SK-N-SH (cell line): ENCODE measurements around the gene GDPD5. TPM values are rescaled to one million over a fixed set of nuclear protein-coding genes. Genes with fewer than 3 reads are reported as not detected.
A peak's percentile ranks its signal among the peaks of the same experiment; 100 is the strongest.

Experiments used
- CTCF ChIA-PET: fragments of 300-600, 350-600 bp; formaldehyde crosslinking; extraction: SDS; loops from one replicate; lab custom pipeline; 2021; lab: Yijun Ruan, JAX
- POLR2A ChIA-PET: fragments of 350-600 bp; sonication (Branson Sonifier 250); formaldehyde crosslinking; extraction: SDS; loops from one replicate; lab custom pipeline; 2020; ENCODE audit warnings: antibody characterized with exemption, inconsistent platforms; lab: Yijun Ruan, JAX
- DNase-seq: peaks from one replicate; pipeline ENCODE4 v3.0.0; 2012
- H2AFZ ChIP-seq: fragments of 200-600 bp; sonication (generic); 2 replicates; pipeline ENCODE4 v1.8.1; 2016; ENCODE audit warnings: antibody characterized with exemption, mild to moderate bottlenecking, low read depth
- H3F3A ChIP-seq: fragments of 200-600 bp; sonication (generic); replicated peaks from 2 replicates; pipeline ENCODE3; 2016; ENCODE audit warnings: antibody characterized with exemption, mild to moderate bottlenecking; ENCODE audit not compliant: insufficient read depth
- H3K27ac ChIP-seq, 2 experiments: fragments of 200-500 bp in 1 of 2; fragments of 200-600 bp in 1 of 2; sonication (Bioruptor generic) in 1 of 2; sonication (generic), shearing (Covaris generic) in 1 of 2; 2 replicates each; pipeline versions ENCODE4 v1.5.1 to v1.6.1; 2014 to 2016; ENCODE audit warnings: low read depth in 2 of 2, inconsistent platforms in 1 of 2, low read length in 1 of 2, mild to moderate bottlenecking in 1 of 2, mixed read lengths in 1 of 2
- H3K27me3 ChIP-seq: fragments of 200-600 bp; sonication (generic), shearing (Covaris generic); 2 replicates; pipeline ENCODE4 v1.6.1; 2016; ENCODE audit warnings: mixed run types; ENCODE audit not compliant: insufficient read depth
- H3K36me3 ChIP-seq, 2 experiments: fragments of 200-500 bp in 1 of 2; fragments of 200-600 bp in 1 of 2; sonication (Bioruptor generic) in 1 of 2; sonication (generic) in 1 of 2; replicated peaks in 1 of 2; 2 replicates each; pipeline versions ENCODE3 to v1.5.1; 2014 to 2016; ENCODE audit warnings: low read length in 1 of 2, mild to moderate bottlenecking in 1 of 2; ENCODE audit not compliant: insufficient read depth in 2 of 2, control insufficient read depth in 1 of 2
- H3K4me1 ChIP-seq, 2 experiments: fragments of 200-500 bp in 1 of 2; fragments of 200-600 bp in 1 of 2; sonication (Bioruptor generic) in 1 of 2; sonication (generic), shearing (Covaris generic) in 1 of 2; 2 replicates each; pipeline versions ENCODE4 v1.5.1 to v1.6.1; 2014 to 2016; ENCODE audit warnings: low read depth in 1 of 2, low read length in 1 of 2, mixed run types in 1 of 2; ENCODE audit not compliant: insufficient read depth in 2 of 2, control insufficient read depth in 1 of 2
- H3K4me2 ChIP-seq: fragments of 200-600 bp; sonication (generic), shearing (Covaris generic); 2 replicates; pipeline ENCODE4 v1.6.1; 2017; ENCODE audit warnings: mixed run types
- H3K4me3 ChIP-seq, 2 experiments: fragments of 200-500 bp in 1 of 2; fragments of 200-600 bp in 1 of 2; sonication (Bioruptor generic) in 1 of 2; sonication (generic), shearing (Covaris generic) in 1 of 2; 2 replicates each; pipeline versions ENCODE4 v1.5.1 to v1.8.1; 2014 to 2016; ENCODE audit warnings: low read depth in 2 of 2, inconsistent platforms in 1 of 2, low read length in 1 of 2, mild to moderate bottlenecking in 1 of 2, mixed read lengths in 1 of 2, moderate library complexity in 1 of 2
- H3K79me2 ChIP-seq: fragments of 200-600 bp; sonication (generic); 2 replicates; pipeline ENCODE4 v1.8.1; 2017; ENCODE audit warnings: mild to moderate bottlenecking; ENCODE audit not compliant: insufficient read depth
- H3K9ac ChIP-seq: fragments of 200-600 bp; sonication (generic); 2 replicates; pipeline ENCODE4 v1.6.1; 2017; ENCODE audit warnings: mixed run types
- H3K9me2 ChIP-seq: fragments of 200-600 bp; sonication (generic); 2 replicates; pipeline ENCODE4 v1.6.1; 2017; ENCODE audit warnings: mixed run types
- H3K9me3 ChIP-seq: fragments of 200-600 bp; sonication (generic); 2 replicates; pipeline ENCODE4 v1.6.1; 2017; ENCODE audit warnings: mixed run types, mild to moderate bottlenecking, moderate library complexity
- H4K20me1 ChIP-seq: fragments of 200-600 bp; sonication (generic); 2 replicates; pipeline ENCODE4 v1.6.1; 2017; ENCODE audit warnings: mild to moderate bottlenecking, mixed run types; ENCODE audit not compliant: insufficient read depth
- CHD2 ChIP-seq: fragments of 150-350 bp; IDR thresholded peaks from 2 replicates; pipeline ENCODE4 v1.6.1; 2018; ENCODE audit warnings: low read length; ENCODE audit not compliant: partially characterized antibody
- ELF1 ChIP-seq: IDR thresholded peaks from 2 replicates; pipeline ENCODE4 v1.4.0; 2012
- EP300 ChIP-seq, 2 experiments: IDR thresholded peaks; 2 replicates each; pipeline versions ENCODE4 v1.4.0 to v1.6.1; 2012; ENCODE audit warnings: borderline replicate concordance in 1 of 2, low read depth in 1 of 2, low read length in 1 of 2
- FOXJ3 ChIP-seq: sonication (generic); formaldehyde crosslinking; IDR thresholded peaks from 2 replicates; pipeline ENCODE4 v1.5.1; 2020; ENCODE audit warnings: mild to moderate bottlenecking, missing genetic modification reagents
- GABPA ChIP-seq: IDR thresholded peaks from 2 replicates; pipeline ENCODE4 v1.4.0; 2012; ENCODE audit warnings: low read depth, mild to moderate bottlenecking
- GATA2 ChIP-seq: sonication (generic); formaldehyde crosslinking; IDR thresholded peaks from 2 replicates; pipeline ENCODE4 v1.5.0; 2020; ENCODE audit warnings: mild to moderate bottlenecking, missing genetic modification reagents
- IRF3 ChIP-seq: fragments of 150-350 bp; IDR thresholded peaks from 2 replicates; pipeline ENCODE4 v1.6.1; 2016; ENCODE audit warnings: mild to moderate bottlenecking, low read depth, low read length
- JUND ChIP-seq: IDR thresholded peaks from 2 replicates; pipeline ENCODE4 v1.4.0; 2012
- NFIC ChIP-seq: IDR thresholded peaks from 2 replicates; pipeline ENCODE4 v1.4.0; 2012; ENCODE audit warnings: borderline replicate concordance
- NRF1 ChIP-seq: IDR thresholded peaks from 2 replicates; pipeline ENCODE4 v1.6.1; 2012; ENCODE audit warnings: low read depth, mild to moderate bottlenecking, low read length
- PBX3 ChIP-seq: IDR thresholded peaks from 2 replicates; pipeline ENCODE4; 2012
- POLR2AphosphoS5 ChIP-seq: IDR thresholded peaks from 2 replicates; pipeline ENCODE4 v1.6.1; 2012; ENCODE audit warnings: low read depth, low read length
- RAD21 ChIP-seq: IDR thresholded peaks from 2 replicates; pipeline ENCODE4 v1.6.1; 2012; ENCODE audit warnings: mild to moderate bottlenecking, low read length
- RFX5 ChIP-seq: IDR thresholded peaks from 2 replicates; pipeline ENCODE4 v1.6.1; 2012; ENCODE audit warnings: mild to moderate bottlenecking, improper control_type of control experiment, low read length
- SIN3A ChIP-seq: IDR thresholded peaks from 2 replicates; pipeline ENCODE4 v1.6.1; 2012; ENCODE audit warnings: low read depth, mild to moderate bottlenecking, low read length, moderate library complexity, borderline replicate concordance
- SMC3 ChIP-seq: IDR thresholded peaks from 2 replicates; pipeline ENCODE4 v1.6.1; 2012; ENCODE audit warnings: low read depth, low read length, improper control_type of control experiment
- TAF1 ChIP-seq: IDR thresholded peaks from 2 replicates; pipeline ENCODE4 v1.6.1; 2012; ENCODE audit warnings: low read depth, mild to moderate bottlenecking, low read length, moderate library complexity, borderline replicate concordance
- TCF12 ChIP-seq: IDR thresholded peaks from 2 replicates; pipeline ENCODE4 v1.4.0; 2012
- YY1 ChIP-seq: IDR thresholded peaks from 2 replicates; pipeline ENCODE4 v1.4.0; 2012; ENCODE audit warnings: low read depth, mild to moderate bottlenecking
- WGBS: methylation state at CpG from one replicate; pipeline ENCODE4 v1.1.6; 2017; ENCODE audit warnings: low lambda C conversion rate; 5-methylcytosine and 5-hydroxymethylcytosine counted together
- polyA plus RNA-seq, 3 experiments: library from polyadenylated mRNA; depleted of rRNA; stranded (reverse); fragments of >200 nt; gene quantifications; 2 replicates each; pipeline ENCODE4 v1.2.3, GENCODE V29; 2012
- TF ChIP-seq, protein P1 (sequence below): fragments of 200-600 bp; sonication (generic); IDR thresholded peaks from 2 replicates; pipeline ENCODE4 v1.6.1; 2017; ENCODE audit warnings: antibody characterized with exemption, mild to moderate bottlenecking, moderate library complexity
- TF ChIP-seq, protein P2 (sequence below): fragments of 150-350 bp; IDR thresholded peaks from 2 replicates; pipeline ENCODE4 v1.6.1; 2017; ENCODE audit warnings: antibody characterized with exemption, low read length, low read depth, borderline replicate concordance

The GDPD5 gene
- polyA plus RNA-seq, 1 of the 3 experiments (the other 2 are of a cell fraction), result 2.2 TPM

DNA sequence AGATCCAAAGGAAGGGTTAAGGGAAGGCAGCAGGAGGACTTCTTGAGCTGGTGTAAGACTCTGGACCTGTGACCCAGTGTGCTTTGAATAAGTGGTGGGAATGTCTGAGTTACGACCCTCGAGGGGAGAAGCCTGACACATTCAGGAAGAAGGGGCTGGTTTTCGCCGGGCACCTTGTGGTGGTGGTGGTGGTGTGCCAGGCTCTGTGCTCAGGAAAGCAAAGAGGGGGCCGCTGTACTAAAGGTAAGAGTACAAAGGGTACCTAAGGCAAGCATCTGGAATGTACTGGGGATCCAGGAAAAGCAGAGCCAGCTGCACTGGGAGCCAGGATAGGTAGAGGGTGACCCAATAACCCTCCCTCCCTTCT, 99.0 kb downstream of the GDPD5 start (continued):
- TF ChIP-seq RAD21, result no peak
- no peak for TF ChIP-seq ELF1
- TF ChIP-seq TAF1, result no peak

GRCh38 chr11:75425422-75425821, 100.3 kb downstream of the GDPD5 start:
- Histone ChIP-seq H3K4me1 (peaks cover 0 to 29% of the 10 kb centered on the region in 2 experiments; a peak in 1 of 4 replicates), H4K20me1 (no peaks in the 10 kb centered on the region), H3K9ac (no peak overlapping the region), H3K4me2 (no peak overlapping the region)
- POLR2A ChIA-PET, result interaction anchor here (0.7 kb wide), 1 partner anchor 10 kb away, joined by 5 read pairs; no protein-coding TSS in a partner anchor
- TF ChIP-seq, protein P1, sequence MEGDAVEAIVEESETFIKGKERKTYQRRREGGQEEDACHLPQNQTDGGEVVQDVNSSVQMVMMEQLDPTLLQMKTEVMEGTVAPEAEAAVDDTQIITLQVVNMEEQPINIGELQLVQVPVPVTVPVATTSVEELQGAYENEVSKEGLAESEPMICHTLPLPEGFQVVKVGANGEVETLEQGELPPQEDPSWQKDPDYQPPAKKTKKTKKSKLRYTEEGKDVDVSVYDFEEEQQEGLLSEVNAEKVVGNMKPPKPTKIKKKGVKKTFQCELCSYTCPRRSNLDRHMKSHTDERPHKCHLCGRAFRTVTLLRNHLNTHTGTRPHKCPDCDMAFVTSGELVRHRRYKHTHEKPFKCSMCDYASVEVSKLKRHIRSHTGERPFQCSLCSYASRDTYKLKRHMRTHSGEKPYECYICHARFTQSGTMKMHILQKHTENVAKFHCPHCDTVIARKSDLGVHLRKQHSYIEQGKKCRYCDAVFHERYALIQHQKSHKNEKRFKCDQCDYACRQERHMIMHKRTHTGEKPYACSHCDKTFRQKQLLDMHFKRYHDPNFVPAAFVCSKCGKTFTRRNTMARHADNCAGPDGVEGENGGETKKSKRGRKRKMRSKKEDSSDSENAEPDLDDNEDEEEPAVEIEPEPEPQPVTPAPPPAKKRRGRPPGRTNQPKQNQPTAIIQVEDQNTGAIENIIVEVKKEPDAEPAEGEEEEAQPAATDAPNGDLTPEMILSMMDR, result peak; percentile 37
- TF ChIP-seq CHD2 (no peak), NRF1 (no peak), YY1 (no peak)
- TF ChIP-seq, protein P2, sequence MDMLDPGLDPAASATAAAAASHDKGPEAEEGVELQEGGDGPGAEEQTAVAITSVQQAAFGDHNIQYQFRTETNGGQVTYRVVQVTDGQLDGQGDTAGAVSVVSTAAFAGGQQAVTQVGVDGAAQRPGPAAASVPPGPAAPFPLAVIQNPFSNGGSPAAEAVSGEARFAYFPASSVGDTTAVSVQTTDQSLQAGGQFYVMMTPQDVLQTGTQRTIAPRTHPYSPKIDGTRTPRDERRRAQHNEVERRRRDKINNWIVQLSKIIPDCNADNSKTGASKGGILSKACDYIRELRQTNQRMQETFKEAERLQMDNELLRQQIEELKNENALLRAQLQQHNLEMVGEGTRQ, result no peak
- TF ChIP-seq, all 33 proteins: peak for 1
- peaks cover under 1% of the 10 kb centered on the region; the same call in 1 of the 2 replicates for H3K79me2 ChIP-seq
- no peak overlapping the region for H2AFZ ChIP-seq
- peaks cover 10% of the 10 kb centered on the region for H3F3A ChIP-seq
- H3K9me3 ChIP-seq, result no peaks in the 10 kb centered on the region
- CTCF ChIA-PET, result interaction anchor here (0.8 to 2.1 kb wide), 7 partner anchors 9 to 37 kb away, joined by 3 to 8 read pairs (median 4); no protein-coding TSS in a partner anchor
- H3K27ac ChIP-seq, result no peak overlapping the region
- peaks cover 6 to 11% of the 10 kb centered on the region in 2 experiments for H3K36me3 ChIP-seq
- H3K9me2 ChIP-seq, result no peaks in the 10 kb centered on the region
- DNase-seq, result peak; percentile 56
- WGBS, result 98% methylated on average over 22 of the region's 29 CpGs
- H3K4me3 ChIP-seq, result no peak overlapping the region
- peaks cover under 1% of the 10 kb centered on the region; the same call in 1 of the 2 replicates for H3K27me3 ChIP-seq

GRCh38 chr11:75424396-75424795, 101.3 kb downstream of the GDPD5 start:
- ChIA-PET CTCF (interaction anchor here (1.2 to 2.1 kb wide), 6 partner anchors 8 to 109 kb away, joined by 3 to 8 read pairs (median 4); no protein-coding TSS in a partner anchor), POLR2A (no interaction called here)
- Histone ChIP-seq H3K9me3 (no peaks in the 10 kb centered on the region), H3K27ac (no peak overlapping the region), H3K9ac (no peak overlapping the region), H3K79me2 (peaks cover 7% of the 10 kb centered on the region; the same call in 1 of the 2 replicates), H3K9me2 (no peaks in the 10 kb centered on the region), H4K20me1 (no peaks in the 10 kb centered on the region), H3F3A (peaks cover 14% of the 10 kb centered on the region), H3K4me3 (no peak overlapping the region), H3K4me2 (no peak overlapping the region), H3K27me3 (no peaks in the 10 kb centered on the region), H3K36me3 (peaks cover 6 to 11% of the 10 kb centered on the region in 2 experiments), H2AFZ (no peak overlapping the region), H3K4me1 (peaks cover 0 to 29% of the 10 kb centered on the region in 2 experiments; a peak in 2 of 4 replicates)
- WGBS, result 100% methylated on average over 1 of the region's 1 CpG
- no peak for DNase-seq
- no peak for TF ChIP-seq FOXJ3 (CRISPR knock-in tag)
- TF ChIP-seq POLR2AphosphoS5, result no peak
- no peak for TF ChIP-seq RFX5
- TF ChIP-seq GABPA, result no peak
- no peak for TF ChIP-seq NFIC
- no peak for TF ChIP-seq IRF3
- no peak for TF ChIP-seq EP300 (IDR thresholded peaks at IDR 0.05; ENCODE audit: borderline replicate concordance in 1 of 2, low read depth in 1 of 2, low read length in 1 of 2)
- TF ChIP-seq GATA2 (CRISPR knock-in tag), result no peak
- no peak for TF ChIP-seq JUND
- no peak for TF ChIP-seq SMC3
- TF ChIP-seq SIN3A, result no peak
- TF ChIP-seq, protein P2, result no peak
- no peak for TF ChIP-seq TCF12
- TF ChIP-seq PBX3, result no peak
